GM12872 (cell line): ENCODE results near the gene ASB18.

ENCODE experiments used
- TF ChIP-seq, protein P1 (sequence below): IDR thresholded peaks from 3 replicates; pipeline ENCODE4 v1.5.1; 2011; ENCODE audit warnings: low read depth, mild to moderate bottlenecking, low read length, moderate library complexity; ENCODE audit not compliant: insufficient read depth

ASB18 gene

DNA sequence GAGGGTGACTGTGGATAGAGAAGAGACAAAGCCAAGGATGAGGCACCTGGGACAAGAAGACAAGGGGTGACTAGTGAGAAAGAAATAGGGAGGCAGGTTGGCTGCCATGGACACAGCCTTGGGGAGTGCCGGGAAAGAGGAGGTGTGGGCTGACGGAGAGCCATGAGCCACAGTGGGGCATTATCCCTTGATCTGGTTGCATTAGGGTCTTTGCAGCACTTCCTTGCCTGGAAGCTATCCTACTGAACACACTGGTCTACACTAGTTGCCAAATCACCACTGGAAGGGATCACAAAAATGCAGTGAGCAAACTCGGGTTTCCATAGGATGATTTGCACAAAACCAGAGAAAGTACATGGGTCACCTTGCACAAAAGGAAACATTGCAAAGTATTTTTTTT lies 27.7 kb upstream of the ASB18 start:
- TF ChIP-seq, protein P1, sequence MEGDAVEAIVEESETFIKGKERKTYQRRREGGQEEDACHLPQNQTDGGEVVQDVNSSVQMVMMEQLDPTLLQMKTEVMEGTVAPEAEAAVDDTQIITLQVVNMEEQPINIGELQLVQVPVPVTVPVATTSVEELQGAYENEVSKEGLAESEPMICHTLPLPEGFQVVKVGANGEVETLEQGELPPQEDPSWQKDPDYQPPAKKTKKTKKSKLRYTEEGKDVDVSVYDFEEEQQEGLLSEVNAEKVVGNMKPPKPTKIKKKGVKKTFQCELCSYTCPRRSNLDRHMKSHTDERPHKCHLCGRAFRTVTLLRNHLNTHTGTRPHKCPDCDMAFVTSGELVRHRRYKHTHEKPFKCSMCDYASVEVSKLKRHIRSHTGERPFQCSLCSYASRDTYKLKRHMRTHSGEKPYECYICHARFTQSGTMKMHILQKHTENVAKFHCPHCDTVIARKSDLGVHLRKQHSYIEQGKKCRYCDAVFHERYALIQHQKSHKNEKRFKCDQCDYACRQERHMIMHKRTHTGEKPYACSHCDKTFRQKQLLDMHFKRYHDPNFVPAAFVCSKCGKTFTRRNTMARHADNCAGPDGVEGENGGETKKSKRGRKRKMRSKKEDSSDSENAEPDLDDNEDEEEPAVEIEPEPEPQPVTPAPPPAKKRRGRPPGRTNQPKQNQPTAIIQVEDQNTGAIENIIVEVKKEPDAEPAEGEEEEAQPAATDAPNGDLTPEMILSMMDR: no peak

DNA sequence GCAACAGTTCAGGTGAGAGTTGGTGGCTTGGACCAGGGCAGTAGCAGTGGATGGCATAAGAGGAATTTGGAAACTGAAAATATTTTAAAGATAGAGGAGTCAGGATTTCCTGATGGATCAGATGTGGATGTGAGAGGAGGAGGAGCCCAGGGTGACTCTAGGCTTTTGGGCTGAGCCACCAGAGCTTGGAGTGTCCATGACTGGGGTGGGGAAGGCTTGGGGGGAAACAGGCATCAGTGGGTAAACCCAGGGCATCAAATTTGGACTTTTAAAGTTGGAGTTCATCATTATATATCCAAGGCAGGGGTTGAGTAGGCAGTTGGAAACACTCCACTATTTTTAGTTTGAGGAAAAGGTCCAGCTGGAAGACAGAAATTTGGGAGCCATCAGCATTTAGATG lies 27.3 kb upstream of the ASB18 start:
- TF ChIP-seq, protein P1: no peak

DNA sequence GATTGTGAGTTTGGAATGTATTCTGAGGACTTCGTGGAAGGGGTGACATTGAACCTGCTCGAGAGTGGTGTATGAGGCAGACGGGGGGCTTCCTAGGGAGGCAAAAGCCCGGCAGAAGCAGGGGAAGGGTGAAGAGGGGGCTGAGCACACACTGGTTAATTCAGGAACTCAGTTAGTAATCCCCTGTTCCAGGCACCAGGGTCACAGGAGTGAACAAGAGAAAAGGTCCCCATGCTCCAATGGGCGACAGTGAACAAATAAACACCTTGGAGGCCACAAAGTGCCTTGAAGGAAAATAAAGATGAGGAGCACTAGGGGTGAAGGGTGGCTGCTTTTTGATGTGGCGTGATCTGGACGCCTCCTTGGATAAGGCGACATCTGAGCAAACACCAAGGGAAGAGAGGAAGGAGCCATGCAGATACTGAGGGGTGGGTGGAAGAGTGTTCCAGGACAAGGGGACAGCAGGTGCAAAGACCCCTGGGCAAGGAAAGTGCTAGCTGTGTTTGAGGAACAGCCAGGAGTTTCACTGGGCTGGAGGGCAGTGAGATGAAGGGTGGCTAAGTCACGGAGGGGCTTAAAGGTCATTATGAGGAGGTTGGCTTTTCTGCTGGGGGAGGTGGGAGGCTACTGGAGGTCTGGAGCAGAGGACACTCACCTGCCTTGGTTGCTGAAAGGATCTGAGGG lies 26.7 kb upstream of the ASB18 start:
- TF ChIP-seq, protein P1: no peak

DNA sequence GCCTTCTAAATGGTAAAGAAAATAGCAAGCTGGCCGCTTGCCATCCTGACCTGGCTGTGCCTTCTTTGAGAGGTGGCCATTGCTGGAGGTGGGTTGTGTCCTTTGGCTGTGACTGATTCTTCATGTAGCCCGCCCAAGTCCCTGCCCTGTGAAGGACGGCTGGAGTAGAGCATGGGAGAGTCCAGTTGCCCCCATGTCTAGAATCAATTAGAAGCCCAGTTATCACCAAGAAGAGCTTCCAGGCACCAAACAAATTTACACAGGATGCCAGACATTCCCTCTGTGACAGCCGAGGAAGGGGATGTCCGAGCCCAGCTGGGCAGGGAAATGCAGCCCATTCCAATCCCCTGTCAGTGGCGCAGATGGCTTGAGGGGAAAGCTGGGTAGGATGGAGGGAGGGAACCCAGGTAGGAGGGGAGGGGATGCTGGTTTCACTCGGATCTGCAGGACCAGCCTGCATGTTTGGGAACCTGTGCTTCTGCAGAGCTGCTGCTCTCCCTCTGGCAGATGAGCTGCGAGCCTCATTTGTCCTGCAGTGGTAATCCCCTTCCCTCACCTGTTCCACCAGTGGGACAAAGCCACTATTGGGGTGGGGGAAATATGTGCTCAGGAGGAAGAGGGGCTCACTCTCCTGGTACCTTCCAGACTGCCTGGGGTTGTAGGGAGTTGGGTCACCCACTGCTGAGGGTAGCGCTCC lies 25.7 kb upstream of the ASB18 start:
- TF ChIP-seq, protein P1: no peak

DNA sequence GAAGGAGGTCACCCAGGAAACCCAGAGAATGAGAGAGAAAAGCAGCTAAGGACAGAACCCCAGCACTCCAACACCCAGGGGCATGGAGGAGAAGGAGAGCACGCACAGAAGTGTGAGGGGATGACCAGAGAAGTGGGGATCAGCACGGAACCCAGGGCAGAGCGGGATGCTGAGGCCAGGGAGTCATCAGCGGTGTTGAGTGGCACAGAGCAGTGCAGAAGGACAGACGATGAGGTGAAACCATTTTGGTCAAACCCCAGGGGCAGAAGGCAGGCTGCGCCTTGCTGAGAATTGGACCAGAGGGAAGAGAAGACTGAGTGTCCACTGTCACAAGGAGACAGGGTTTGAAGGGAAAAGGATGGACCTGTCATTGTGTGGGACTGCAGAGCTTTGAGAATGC lies 23.4 kb upstream of the ASB18 start:
- TF ChIP-seq, protein P1: no peak

DNA sequence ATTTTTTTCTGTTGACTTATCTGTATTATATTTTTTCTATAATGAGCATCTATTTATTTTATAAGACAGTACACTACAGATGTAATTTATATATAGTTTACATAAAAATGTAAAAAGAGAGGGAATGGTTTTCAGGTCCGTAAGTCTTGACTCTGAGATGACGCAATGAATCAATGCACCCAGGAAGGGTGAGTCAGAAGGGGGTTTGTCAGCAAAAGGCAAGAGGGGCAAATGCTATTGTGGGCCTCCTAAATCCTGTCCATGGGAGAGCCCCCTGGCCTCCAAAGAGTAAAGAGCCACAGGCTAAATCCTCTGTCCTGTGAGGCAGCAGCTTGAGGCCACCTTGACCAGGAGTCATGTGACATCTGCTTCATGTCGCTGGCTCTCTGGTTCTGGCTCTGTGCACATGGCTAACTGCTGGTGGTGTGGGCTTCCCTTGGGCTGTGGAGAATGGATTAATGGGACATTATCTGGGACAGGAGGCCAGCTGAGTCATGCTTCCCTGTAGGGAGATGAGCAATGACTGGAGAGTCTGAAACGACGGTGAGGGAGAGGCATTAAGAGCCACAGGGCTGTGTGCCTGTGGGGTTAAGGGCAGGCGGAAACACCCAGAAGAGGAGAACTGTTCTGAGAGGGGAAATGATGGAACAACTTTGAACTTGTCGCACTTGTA lies 22.8 kb upstream of the ASB18 start:
- TF ChIP-seq, protein P1: no peak

DNA sequence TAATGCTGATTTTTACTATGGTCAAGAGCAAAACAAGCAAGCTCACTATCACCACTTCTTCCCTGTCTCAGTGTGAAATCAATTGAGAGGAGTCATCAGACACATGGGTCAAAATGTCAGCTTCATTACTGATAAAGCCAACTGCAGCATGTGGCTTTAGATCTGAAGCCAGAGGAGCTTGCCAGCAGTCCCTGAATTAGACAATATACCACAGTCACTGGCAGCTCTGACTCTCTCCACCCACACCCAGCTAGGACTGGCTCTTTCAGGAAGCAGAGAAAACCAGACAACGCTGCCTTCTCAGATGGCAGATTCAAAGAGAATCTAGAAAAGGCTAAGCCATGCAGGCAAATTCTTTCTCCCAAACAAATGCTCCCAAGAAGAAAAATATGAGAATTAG lies 20.0 kb upstream of the ASB18 start:
- TF ChIP-seq, protein P1: no peak
